HG03520 (cell line): ENCODE results near the gene GPR101.
"Not testable (repeated sequence)": the region's sequence is repeated elsewhere in the genome, so short reads cannot be mapped to it uniquely, and the experiment has no call there.

Experiments
- ATAC-seq: cut with Tn5 transposase; IDR thresholded peaks from one replicate; pipeline ENCODE4 v1.9.1; 2021; ENCODE audit warnings: mild to moderate bottlenecking, moderate library complexity; ENCODE audit not compliant: unreplicated experiment

GPR101 gene

GRCh38 chrX:137028699-137029098, 5.1 kb downstream of the GPR101 start:
- no peak for ATAC-seq

- ATAC-seq, result no peak
Observed at GRCh38 chrX:137025930-137026329, 7.9 kb downstream of the GPR101 start.

- ATAC-seq, result not testable (repeated sequence)
Observed at GRCh38 chrX:137000236-137000635, 33.6 kb downstream of the GPR101 start.

GRCh38 chrX:136999024-136999423, 34.8 kb downstream of the GPR101 start:
- ATAC-seq, result no peak
